CD14-positive monocyte (primary cell): ENCODE results near the gene C9. TPM values are rescaled to one million over a fixed set of nuclear protein-coding genes. Genes with fewer than 3 reads are reported as not detected.
A peak's percentile ranks its signal among the peaks of the same experiment; 100 is the strongest.

ENCODE experiments used
- DNase-seq, 3 donors: peaks; one replicate each; pipeline ENCODE4 v3.0.0-alpha.2; 2011 to 2022
- H2AFZ ChIP-seq: 2 replicates; pipeline ENCODE4 v1.6.0; 2012; ENCODE audit warnings: mild to moderate bottlenecking, low read depth, low read length, inconsistent platforms; ENCODE audit not compliant: insufficient read depth, poor library complexity, severe bottlenecking
- H3K27ac ChIP-seq, 2 donors: 1 replicate in 1 of 2; 2 replicates in 1 of 2; pipeline ENCODE4 v1.5.1; 2012 to 2013; ENCODE audit warnings: low read length in 2 of 2, control low read depth in 1 of 2, inconsistent platforms in 1 of 2, low read depth in 1 of 2, mild to moderate bottlenecking in 1 of 2
- H3K27me3 ChIP-seq, 2 donors: one replicate each; pipeline versions ENCODE4 v1.6.0 to v1.6.1; 2011 to 2013; ENCODE audit warnings: low read length in 2 of 2; ENCODE audit not compliant: control insufficient read depth in 2 of 2, insufficient read depth in 2 of 2
- H3K36me3 ChIP-seq, 2 donors: replicated peaks in 1 of 2; 1 replicate in 1 of 2; 2 replicates in 1 of 2; pipeline versions ENCODE4 v1.5.1 to v1.6.1; 2012 to 2013; ENCODE audit warnings: low read length in 2 of 2, control low read depth in 1 of 2, inconsistent platforms in 1 of 2, mild to moderate bottlenecking in 1 of 2; ENCODE audit not compliant: insufficient read depth in 2 of 2, control insufficient read depth in 1 of 2
- H3K4me1 ChIP-seq, 2 donors: 1 replicate in 1 of 2; 2 replicates in 1 of 2; pipeline versions ENCODE4 v1.5.1 to v1.6.1; 2012 to 2013; ENCODE audit warnings: low read length in 2 of 2, control low read depth in 1 of 2, inconsistent platforms in 1 of 2, mild to moderate bottlenecking in 1 of 2, moderate library complexity in 1 of 2; ENCODE audit not compliant: insufficient read depth in 2 of 2, control insufficient read depth in 1 of 2
- H3K4me2 ChIP-seq: replicated peaks from 2 replicates; pipeline ENCODE3; 2012; ENCODE audit warnings: low read length, moderate library complexity, mild to moderate bottlenecking; ENCODE audit not compliant: poor library complexity, severe bottlenecking; ENCODE audit errors: extremely low read depth
- H3K4me3 ChIP-seq, 3 experiments: fragments of 200-600 bp in 1 of 3; sonication (generic) in 1 of 3; replicated peaks in 1 of 3; 1 replicate in 2 of 3; 2 replicates in 1 of 3; pipeline ENCODE4 v1.5.1; 2011 to 2013; ENCODE audit warnings: low read length in 3 of 3, mild to moderate bottlenecking in 3 of 3, control low read depth in 2 of 3, low read depth in 2 of 3, inconsistent platforms in 1 of 3, moderate library complexity in 1 of 3
- H3K79me2 ChIP-seq: 2 replicates; pipeline ENCODE4 v1.6.0; 2012; ENCODE audit warnings: mild to moderate bottlenecking, control low read depth, inconsistent platforms, low read length, moderate library complexity; ENCODE audit not compliant: insufficient read depth
- H3K9ac ChIP-seq: 2 replicates; pipeline ENCODE4 v1.6.0; 2017; ENCODE audit warnings: low read length, mild to moderate bottlenecking; ENCODE audit not compliant: insufficient read depth, poor library complexity, severe bottlenecking
- H3K9me3 ChIP-seq, 2 donors: replicated peaks in 1 of 2; 1 replicate in 1 of 2; 2 replicates in 1 of 2; pipeline versions ENCODE4 v1.5.1 to v1.6.1; 2012 to 2013; ENCODE audit warnings: low read length in 2 of 2, control low read depth in 1 of 2; ENCODE audit not compliant: control insufficient read depth in 1 of 2, insufficient read depth in 1 of 2
- H4K20me1 ChIP-seq: 2 replicates; pipeline ENCODE4 v1.6.0; 2012; ENCODE audit warnings: mild to moderate bottlenecking, low read length, control low read depth, moderate library complexity; ENCODE audit not compliant: insufficient read depth
- H3K27ac Mint-ChIP-seq, 7 donors: one replicate each; pipeline ENCODE4 v1.8.0; 2020; ENCODE audit warnings: mild to moderate bottlenecking in 7 of 7, mixed read lengths in 7 of 7, moderate library complexity in 6 of 7, inconsistent platforms in 2 of 7
- H3K27me3 Mint-ChIP-seq, 3 donors: one replicate each; pipeline ENCODE4 v1.8.0; 2021 to 2022; ENCODE audit warnings: low read depth in 3 of 3, mild to moderate bottlenecking in 3 of 3, mixed read lengths in 3 of 3, moderate library complexity in 3 of 3, inconsistent platforms in 1 of 3
- H3K36me3 Mint-ChIP-seq, 2 donors: one replicate each; pipeline ENCODE4 v1.8.0; 2020; ENCODE audit warnings: mixed read lengths in 2 of 2, inconsistent platforms in 1 of 2, mild to moderate bottlenecking in 1 of 2
- H3K4me1 Mint-ChIP-seq: one replicate; pipeline ENCODE4 v1.8.0; 2020; ENCODE audit warnings: mild to moderate bottlenecking, mixed read lengths
- H3K4me3 Mint-ChIP-seq, 2 donors: one replicate each; pipeline ENCODE4 v1.8.0; 2020; ENCODE audit warnings: mild to moderate bottlenecking in 2 of 2, mixed read lengths in 2 of 2, moderate library complexity in 1 of 2
- H3K9me3 Mint-ChIP-seq, 7 donors: one replicate each; pipeline ENCODE4 v1.8.0; 2020 to 2022; ENCODE audit warnings: mixed read lengths in 7 of 7, mild to moderate bottlenecking in 6 of 7, moderate library complexity in 6 of 7, inconsistent platforms in 2 of 7
- WGBS: methylation state at CpG from one replicate; pipeline ENCODE4 v1.1.5; 2013; ENCODE audit warnings: missing lambda C conversion rate; ENCODE audit not compliant: insufficient coverage; 5-methylcytosine and 5-hydroxymethylcytosine counted together
- intact Hi-C, 2 donors: fragments of 100-400 bp; cut with micrococcal nuclease; formaldehyde crosslinking; loops; one replicate each; pipeline versions ENCODE4 v1.15.0 to v1.15.1; 2023
- polyA plus RNA-seq, 3 donors: library from polyadenylated mRNA; depleted of rRNA in 1 of 3; unstranded in 2 of 3; stranded (reverse) in 1 of 3; fragments of 300-500 nt in 2 of 3; fragments of >200 nt in 1 of 3; fragmentation: Illumina TruSeq in 2 of 3; gene quantifications; 1 replicate in 2 of 3; 2 replicates in 1 of 3; pipeline ENCODE4 v1.2.3, GENCODE V29; 2012 to 2021
- TF ChIP-seq, protein P1 (sequence below): fragments of 200-600 bp; IDR thresholded peaks from one replicate; pipeline ENCODE4 v1.8.0; 2022; ENCODE audit warnings: antibody characterized with exemption, mild to moderate bottlenecking

C9 gene
- polyA plus RNA-seq, 3 donors, result not detected

DNA sequence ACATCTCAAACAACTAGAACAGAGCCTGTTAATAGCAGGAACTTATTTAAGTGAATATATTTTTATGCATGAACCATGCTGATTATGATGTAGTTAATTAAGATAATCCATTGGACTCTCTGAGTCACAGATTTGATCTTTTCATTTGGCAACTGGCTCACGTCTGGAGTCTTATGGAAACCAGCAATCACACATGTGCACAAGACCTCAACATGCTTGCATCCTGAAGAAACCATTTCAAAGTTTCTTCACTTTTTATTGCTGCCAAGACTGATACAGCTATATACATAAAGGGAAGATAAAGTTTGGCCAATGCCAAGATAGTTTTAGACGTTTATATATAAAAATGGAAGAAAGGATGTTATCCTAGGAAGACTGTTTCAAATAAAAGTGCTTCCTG lies 13.3 kb upstream of the C9 start:
- Histone ChIP-seq H3K9me3 (no peaks in the 10 kb centered on the region), H3K4me3 (no peak overlapping the region), H3K79me2 (no peaks in the 10 kb centered on the region), H4K20me1 (no peaks in the 10 kb centered on the region), H2AFZ (no peak overlapping the region), H3K4me1 (no peaks in the 10 kb centered on the region), H3K9ac (no peak overlapping the region), H3K27me3 (no peaks in the 10 kb centered on the region), H3K27ac (no peak overlapping the region), H3K36me3 (no peaks in the 10 kb centered on the region), H3K4me2 (no peak overlapping the region)
- intact Hi-C loops, result loop anchor here (2.0 to 5.0 kb wide), 2 partner anchors 45 to 169 kb away; partner anchors contain the start of gene DAB2 (in 1 of the 2)
- Mint-ChIP-seq H3K27ac (no peak overlapping the region), H3K36me3 (peaks cover 0 to 10% of the 10 kb centered on the region in 2 donors), H3K9me3 (no peaks in the 10 kb centered on the region), H3K4me3 (no peak overlapping the region), H3K27me3 (peaks cover 0 to 3% (median 0%) of the 10 kb centered on the region in 3 donors), H3K4me1 (peaks cover 3% of the 10 kb centered on the region)
- no peak for DNase-seq
- TF ChIP-seq, protein P1, sequence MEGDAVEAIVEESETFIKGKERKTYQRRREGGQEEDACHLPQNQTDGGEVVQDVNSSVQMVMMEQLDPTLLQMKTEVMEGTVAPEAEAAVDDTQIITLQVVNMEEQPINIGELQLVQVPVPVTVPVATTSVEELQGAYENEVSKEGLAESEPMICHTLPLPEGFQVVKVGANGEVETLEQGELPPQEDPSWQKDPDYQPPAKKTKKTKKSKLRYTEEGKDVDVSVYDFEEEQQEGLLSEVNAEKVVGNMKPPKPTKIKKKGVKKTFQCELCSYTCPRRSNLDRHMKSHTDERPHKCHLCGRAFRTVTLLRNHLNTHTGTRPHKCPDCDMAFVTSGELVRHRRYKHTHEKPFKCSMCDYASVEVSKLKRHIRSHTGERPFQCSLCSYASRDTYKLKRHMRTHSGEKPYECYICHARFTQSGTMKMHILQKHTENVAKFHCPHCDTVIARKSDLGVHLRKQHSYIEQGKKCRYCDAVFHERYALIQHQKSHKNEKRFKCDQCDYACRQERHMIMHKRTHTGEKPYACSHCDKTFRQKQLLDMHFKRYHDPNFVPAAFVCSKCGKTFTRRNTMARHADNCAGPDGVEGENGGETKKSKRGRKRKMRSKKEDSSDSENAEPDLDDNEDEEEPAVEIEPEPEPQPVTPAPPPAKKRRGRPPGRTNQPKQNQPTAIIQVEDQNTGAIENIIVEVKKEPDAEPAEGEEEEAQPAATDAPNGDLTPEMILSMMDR, result no peak
- WGBS, result 78% methylated on average over 1 of the region's 2 CpGs

DNA sequence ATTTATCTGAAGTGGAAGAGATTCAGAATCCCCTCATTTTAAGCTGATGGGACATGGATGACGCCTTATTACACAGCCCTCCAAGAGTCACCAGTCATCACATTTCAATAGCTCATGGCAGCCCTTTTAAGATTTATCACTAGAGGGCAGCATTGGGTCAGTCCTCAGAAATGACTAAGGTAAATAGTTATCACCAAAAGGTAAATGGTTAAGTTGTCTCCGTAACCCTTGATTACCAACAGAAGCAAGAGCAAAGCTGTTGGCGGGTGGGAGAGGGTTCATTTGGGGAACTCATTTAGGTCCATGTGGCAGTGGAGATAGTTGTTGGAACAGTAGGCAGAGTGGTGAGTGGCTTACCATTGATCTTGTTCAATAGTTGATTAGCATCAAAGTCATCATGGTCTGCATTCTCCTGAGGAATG lies 12.0 kb upstream of the C9 start:
- Histone ChIP-seq H3K4me2 (no peak overlapping the region), H3K36me3 (no peaks in the 10 kb centered on the region), H3K9me3 (no peaks in the 10 kb centered on the region), H3K79me2 (no peaks in the 10 kb centered on the region), H3K4me1 (no peaks in the 10 kb centered on the region), H2AFZ (no peak overlapping the region), H3K27me3 (no peaks in the 10 kb centered on the region), H3K9ac (no peak overlapping the region), H4K20me1 (no peaks in the 10 kb centered on the region), H3K4me3 (no peak overlapping the region), H3K27ac (no peak overlapping the region)
- Mint-ChIP-seq H3K4me1 (no peaks in the 10 kb centered on the region), H3K27me3 (peaks cover 0 to 2% (median 0%) of the 10 kb centered on the region in 3 donors), H3K4me3 (no peak overlapping the region), H3K27ac (no peak overlapping the region), H3K9me3 (no peaks in the 10 kb centered on the region), H3K36me3 (peaks cover 0 to 8% of the 10 kb centered on the region in 2 donors)
- WGBS, result 68% methylated on average over 2 of the region's 3 CpGs
- intact Hi-C loops, result loop anchor here (1.0 to 5.0 kb wide), 3 partner anchors 46 to 171 kb away; partner anchors contain the start of gene DAB2 (in 1 of the 2)
- DNase-seq, result peak; percentile 34 to 69 (median 55)
- TF ChIP-seq, protein P1, result peak; percentile 92
